ENCODE results near the gene SEMA6C.

The SEMA6C gene

GRCh38 chr1:151130987-151131586, 15.3 kb downstream of the SEMA6C start:
- no peak overlapping the region for H3K4me3 ChIP-seq (ENCODE audit: low read depth, low read length)
- ChIA-PET CTCF (interaction anchor here (1.1 kb wide), 1 partner anchor 68 kb away, joined by 3 read pairs; no protein-coding TSS in a partner anchor), POLR2A (no interaction called here)
- no peak overlapping the region for H3K27ac ChIP-seq (ENCODE audit: extremely low read depth, low read depth, low read length)
- no peak for TF ChIP-seq ZNF114 (tag by site-specific recombination; IDR thresholded peaks at IDR 0.05)
- TF ChIP-seq ZNF174 (tag by site-specific recombination; IDR thresholded peaks at IDR 0.05): no peak
- no peak for TF ChIP-seq ZNF214 (tag by site-specific recombination; IDR thresholded peaks at IDR 0.05; ENCODE audit: borderline replicate concordance)
- TF ChIP-seq ZSCAN18 (tag by site-specific recombination; IDR thresholded peaks at IDR 0.05): no peak
- no peak for TF ChIP-seq ZNF555 (tag by site-specific recombination; conservative IDR thresholded peaks at IDR 0.05)
- TF ChIP-seq MEIS1 (CRISPR knock-in tag; IDR thresholded peaks at IDR 0.05; ENCODE audit: borderline replicate concordance): no peak
- no peak for TF ChIP-seq ZNF354C (tag by site-specific recombination; IDR thresholded peaks at IDR 0.05; ENCODE audit: borderline replicate concordance, low read depth)
- no peak for TF ChIP-seq KLF8 (tag by site-specific recombination; IDR thresholded peaks at IDR 0.05)
- TF ChIP-seq GLI4 (tag by site-specific recombination; IDR thresholded peaks at IDR 0.05): no peak
- no peak for TF ChIP-seq ZNF76 (tag by site-specific recombination; IDR thresholded peaks at IDR 0.05; ENCODE audit: borderline replicate concordance, low read depth)
- no peak for TF ChIP-seq KLF7 (tag by site-specific recombination; IDR thresholded peaks at IDR 0.05; ENCODE audit: borderline replicate concordance)
- no peak for TF ChIP-seq ZNF416 (tag by site-specific recombination; IDR thresholded peaks at IDR 0.05)
- no peak for TF ChIP-seq ZNF843 (tag by site-specific recombination; IDR thresholded peaks at IDR 0.05)
- TF ChIP-seq ZNF707 (tag by site-specific recombination; IDR thresholded peaks at IDR 0.05): no peak
- no peaks in the 10 kb centered on the region for H3K9me3 ChIP-seq (ENCODE audit: control insufficient read depth, insufficient read depth, low read depth, low read length)
- 0 out of 2 replicates have a peak, but pooled peaks cover 2% of the 10 kb centered on the region for H3K4me1 ChIP-seq (ENCODE audit: control insufficient read depth, insufficient read depth, low read length)
- H3K36me3 ChIP-seq (ENCODE audit: control insufficient read depth in 2 of 2, insufficient read depth in 1 of 2, low read length in 2 of 2): peaks cover 0 to 34% of the 10 kb centered on the region in 2 experiments; a peak in 1 of 3 replicates

- Histone ChIP-seq H3K27ac (ENCODE audit: extremely low read depth, low read depth, low read length) (no peak overlapping the region), H3K9me3 (ENCODE audit: control insufficient read depth, insufficient read depth, low read depth, low read length) (no peaks in the 10 kb centered on the region), H3K4me1 (ENCODE audit: control insufficient read depth, insufficient read depth, low read length) (0 out of 2 replicates have a peak, but pooled peaks cover 2% of the 10 kb centered on the region), H3K4me3 (ENCODE audit: low read depth, low read length) (no peak overlapping the region), H3K36me3 (ENCODE audit: control insufficient read depth in 2 of 2, insufficient read depth in 1 of 2, low read length in 2 of 2) (peaks cover 0 to 11% of the 10 kb centered on the region in 2 experiments; a peak in 1 of 3 replicates)
- TF ChIP-seq ZNF785 (tag by site-specific recombination; IDR thresholded peaks at IDR 0.05): no peak
- no peak for TF ChIP-seq CTCF (tag by site-specific recombination; IDR thresholded peaks at IDR 0.05)
- no peak for TF ChIP-seq ZNF792 (tag by site-specific recombination; IDR thresholded peaks at IDR 0.05)
- no peak for TF ChIP-seq ZNF23 (tag by site-specific recombination; IDR thresholded peaks at IDR 0.05; ENCODE audit: borderline replicate concordance)
- no peak for TF ChIP-seq ZNF274 (IDR thresholded peaks at IDR 0.05; ENCODE audit: low read length)
- no peak for TF ChIP-seq ZNF274 (tag by site-specific recombination; IDR thresholded peaks at IDR 0.05; ENCODE audit: borderline replicate concordance)
- TF ChIP-seq ZNF138 (tag by site-specific recombination; IDR thresholded peaks at IDR 0.05; ENCODE audit: borderline replicate concordance): no peak
- TF ChIP-seq ZNF416 (tag by site-specific recombination; IDR thresholded peaks at IDR 0.05): no peak
- no peak for TF ChIP-seq ZNF560 (tag by site-specific recombination; IDR thresholded peaks at IDR 0.05; ENCODE audit: borderline replicate concordance)
- TF ChIP-seq ZNF16 (tag by site-specific recombination; IDR thresholded peaks at IDR 0.05; ENCODE audit: low read depth): no peak
- TF ChIP-seq KLF17 (tag by site-specific recombination; IDR thresholded peaks at IDR 0.05): no peak
- POLR2A ChIA-PET: interaction anchor here (0.6 to 0.7 kb wide), 3 partner anchors 29 to 594 kb away, joined by 3 to 7 read pairs (median 4); no protein-coding TSS in a partner anchor
- CTCF ChIA-PET: interaction anchor here (0.6 to 2.1 kb wide), 2 partner anchors 29 to 61 kb away, joined by 4 to 5 read pairs; no protein-coding TSS in a partner anchor
Measured at GRCh38 chr1:151128800-151129199, 17.6 kb downstream of the SEMA6C start.
